Ovary (tissue), 3 donors: ENCODE data around the gene TMEM164.

Source experiments
- CTCF ChIP-seq, 3 donors: fragments of 450-650 bp in 2 of 3; fragments of 200-600 bp in 1 of 3; IDR thresholded peaks; one replicate each; pipeline versions ENCODE4 v1.5.1 to v1.8.0; 2016 to 2022; ENCODE audit warnings: antibody characterized with exemption in 3 of 3, mild to moderate bottlenecking in 1 of 3
- EP300 ChIP-seq: sonication (generic); formaldehyde crosslinking; IDR thresholded peaks from one replicate; pipeline ENCODE4 v1.6.1; 2017; ENCODE audit warnings: antibody characterized with exemption
- POLR2A ChIP-seq: fragments of 450-650 bp; IDR thresholded peaks from one replicate; pipeline ENCODE4 v1.6.1; 2017; ENCODE audit warnings: antibody characterized with exemption, mild to moderate bottlenecking, moderate library complexity
- donor health status: DM: no; HTN: no; CAD: no.

GRCh38 chrX:110135618-110136017, 132.7 kb downstream of the TMEM164 start:
- TF ChIP-seq CTCF (IDR thresholded peaks at IDR 0.05) (no peak), POLR2A (no peak), EP300 (no peak)
